Stimulated activated CD8-positive, alpha-beta memory T cell treated with anti-CD3 and anti-CD28 coated beads, Interleukin-15, amount 100 ng/mL, for 4 hours (primary cell): ENCODE results near the gene NDFIP1.
"Not testable (repeated sequence)": the region's sequence is repeated elsewhere in the genome, so short reads cannot be mapped to it uniquely, and the experiment has no call there.

Experiments used
- DNase-seq, 2 donors: peaks; one replicate each; pipeline ENCODE4 v3.0.0-alpha.2; 2020; ENCODE audit warnings: low read depth in 2 of 2

NDFIP1 gene

DNA sequence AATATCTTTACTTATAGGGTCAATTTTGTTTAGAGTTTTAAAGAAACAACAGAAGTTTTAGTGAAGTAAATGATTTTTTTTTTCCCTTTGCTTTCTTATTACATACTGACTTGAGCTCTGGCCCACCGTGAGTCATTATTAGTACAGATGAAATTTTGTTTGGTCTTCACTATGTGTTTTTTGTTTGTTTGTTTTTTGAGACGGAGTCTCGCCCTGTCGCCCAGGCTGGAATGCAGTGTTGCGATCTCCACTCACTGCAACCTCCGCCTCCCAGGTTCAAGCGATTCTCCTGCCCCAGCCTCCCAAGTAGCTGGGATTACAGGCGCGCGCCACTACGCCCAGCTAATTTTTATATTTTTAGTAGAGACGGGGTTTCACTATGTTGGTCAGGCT is 45.9 kb downstream of the NDFIP1 start:
- not testable (repeated sequence) for DNase-seq

DNA sequence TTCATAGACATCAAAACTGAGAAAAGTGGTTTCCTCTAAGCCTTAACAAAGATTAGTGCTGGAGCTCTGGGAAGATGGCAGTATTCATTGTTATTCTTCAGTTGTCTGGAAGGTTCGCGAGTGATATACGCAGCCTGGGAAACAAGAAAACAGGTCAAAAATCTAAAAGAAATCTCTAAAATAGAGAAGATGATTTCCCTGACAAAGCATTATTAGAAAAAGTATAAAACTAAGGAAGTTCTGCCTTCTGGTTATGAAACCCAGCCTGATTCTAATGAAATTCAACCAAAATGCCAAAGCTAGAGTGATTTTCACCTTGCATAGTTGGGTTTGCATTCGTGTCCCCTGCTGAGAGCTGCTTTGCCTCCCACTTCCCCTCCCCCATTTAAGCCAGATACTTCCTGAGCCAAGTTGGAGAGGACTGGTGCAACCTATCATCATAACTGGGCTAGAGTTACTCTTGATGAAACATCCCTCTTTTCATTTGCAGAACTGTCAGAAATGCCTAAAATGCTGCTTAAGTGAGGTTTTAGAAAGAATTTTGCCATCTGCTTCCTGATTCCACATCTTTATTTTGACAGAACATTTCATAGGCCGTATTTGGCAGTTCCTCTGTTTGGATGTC is 48.4 kb downstream of the NDFIP1 start:
- no peak for DNase-seq

DNA sequence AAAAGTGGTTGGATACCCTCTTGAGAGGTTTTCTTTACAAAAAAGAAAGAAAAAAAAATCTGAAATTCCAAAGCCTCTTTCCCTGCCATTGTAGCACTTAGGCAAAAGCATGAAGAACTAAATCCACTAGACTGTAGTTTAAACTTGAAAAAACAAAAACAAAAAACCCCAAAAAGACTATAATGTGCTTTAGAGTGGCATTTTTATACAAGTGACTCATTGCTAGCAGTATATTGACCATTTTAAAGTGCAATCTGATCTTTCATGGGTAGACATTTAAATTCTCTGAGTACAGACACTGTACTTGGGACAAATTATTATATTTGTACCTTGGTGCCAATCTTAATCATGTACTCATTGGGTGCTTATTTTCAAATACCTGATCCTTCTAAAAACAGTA is 50.8 kb downstream of the NDFIP1 start:
- DNase-seq, result no peak

DNA sequence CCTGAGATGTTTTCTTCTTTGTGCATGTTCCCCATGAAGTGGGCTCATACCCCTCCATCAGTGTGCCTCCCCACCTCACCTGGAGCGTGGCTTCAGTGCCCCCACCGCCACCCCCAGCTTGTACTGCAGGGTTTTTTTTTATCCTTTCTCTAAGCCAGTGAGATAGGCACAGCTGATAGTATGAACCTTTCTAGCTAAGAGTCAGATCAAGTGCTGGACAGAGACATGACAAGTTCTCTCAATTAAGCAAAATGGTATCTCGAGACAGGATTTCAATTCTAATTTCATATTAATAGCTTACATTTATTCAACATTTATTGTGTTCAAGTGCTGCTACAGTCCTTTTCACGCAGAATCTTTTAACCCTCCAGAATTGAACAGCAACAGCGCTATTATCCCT is 55.7 kb downstream of the NDFIP1 start:
- no peak for DNase-seq

DNA sequence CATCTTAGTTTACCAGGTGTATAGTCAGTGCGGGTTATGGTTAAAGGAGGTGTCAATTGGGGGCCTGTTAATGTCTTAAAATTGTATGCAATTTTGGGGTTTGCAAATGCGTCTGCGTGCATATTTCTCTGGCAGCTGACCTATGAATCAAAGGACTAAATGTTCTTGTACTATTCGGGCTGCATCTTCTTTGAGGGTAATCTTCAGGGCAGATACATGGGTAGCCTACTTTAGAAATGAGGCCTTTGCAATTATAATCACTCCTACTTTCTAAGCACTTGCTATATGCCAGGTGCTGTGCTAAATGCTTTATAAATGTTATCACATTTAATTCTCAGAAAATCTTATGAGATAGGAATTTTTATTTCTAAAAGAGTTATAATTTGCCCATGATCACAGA is 58.2 kb downstream of the NDFIP1 start:
- no peak for DNase-seq

DNA sequence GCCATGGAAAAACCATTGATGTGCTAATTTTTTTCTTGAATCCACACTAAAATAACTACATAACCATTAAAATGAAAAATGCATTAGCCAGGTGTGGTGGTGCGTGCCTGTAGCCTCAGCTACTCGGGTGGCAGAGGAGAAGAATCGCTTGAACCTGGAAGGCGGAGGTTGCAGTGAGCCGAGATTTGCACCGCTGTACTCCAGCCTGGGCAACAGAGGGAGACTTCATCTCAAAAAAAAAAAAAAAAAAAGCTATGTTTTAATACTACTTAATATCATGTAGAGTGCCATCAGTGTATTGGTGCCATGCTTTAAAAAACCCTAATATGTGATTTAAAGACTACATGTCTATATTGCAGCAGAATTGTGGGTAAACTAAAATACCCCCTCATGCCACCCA is 58.9 kb downstream of the NDFIP1 start:
- DNase-seq, result no peak

DNA sequence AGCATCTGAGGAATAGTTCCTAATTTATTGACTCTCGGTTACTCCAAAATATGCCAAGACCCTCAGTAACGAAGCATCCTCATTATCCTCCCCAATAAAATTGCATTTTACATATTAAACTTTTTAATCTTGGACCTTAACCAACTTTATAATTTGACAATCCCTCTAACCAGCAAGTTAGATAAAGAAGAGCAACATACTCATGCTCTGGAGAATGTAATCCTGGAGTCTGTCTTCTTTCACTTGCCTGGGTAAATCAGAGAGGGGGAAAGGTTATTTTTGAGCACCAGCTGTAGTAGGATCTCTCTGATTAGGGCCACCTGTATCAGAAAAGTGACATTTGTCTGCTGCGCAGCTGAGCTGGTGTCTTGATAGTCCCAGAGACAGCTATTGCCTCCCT is 59.8 kb downstream of the NDFIP1 start:
- DNase-seq, result no peak

DNA sequence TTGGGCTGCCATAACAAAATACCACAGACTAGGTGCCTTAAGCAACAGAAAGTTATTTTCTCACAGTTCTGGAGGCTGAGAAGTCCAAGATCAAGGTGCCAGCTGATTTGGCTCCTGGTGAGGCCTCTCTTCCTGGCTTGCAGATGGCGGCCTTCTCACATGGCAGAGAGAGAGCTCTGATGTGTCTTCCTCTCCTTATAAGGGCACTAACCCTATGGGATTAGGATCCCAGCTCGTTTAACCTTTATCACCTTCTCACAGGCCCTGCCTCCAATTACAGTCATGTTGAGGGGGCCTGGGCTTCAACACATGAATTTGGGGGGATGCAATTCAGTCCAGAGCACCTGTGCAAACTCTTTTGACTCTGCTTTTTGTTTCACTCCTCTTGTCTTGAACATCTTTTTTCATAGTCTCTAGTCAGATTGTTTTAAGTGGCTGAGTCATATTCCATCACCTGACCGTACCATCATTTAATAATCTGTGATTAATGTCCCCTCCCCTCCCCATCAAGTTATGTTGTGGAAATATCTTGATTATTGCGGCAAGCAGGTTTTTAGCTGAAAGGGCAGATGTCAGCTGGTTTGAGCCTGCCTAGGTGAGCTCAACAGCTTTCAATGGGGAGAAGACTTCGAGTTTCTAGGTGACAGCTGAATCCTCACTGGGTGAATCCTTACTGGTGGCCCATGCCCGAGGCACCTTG is 61.8 kb downstream of the NDFIP1 start:
- no peak for DNase-seq

DNA sequence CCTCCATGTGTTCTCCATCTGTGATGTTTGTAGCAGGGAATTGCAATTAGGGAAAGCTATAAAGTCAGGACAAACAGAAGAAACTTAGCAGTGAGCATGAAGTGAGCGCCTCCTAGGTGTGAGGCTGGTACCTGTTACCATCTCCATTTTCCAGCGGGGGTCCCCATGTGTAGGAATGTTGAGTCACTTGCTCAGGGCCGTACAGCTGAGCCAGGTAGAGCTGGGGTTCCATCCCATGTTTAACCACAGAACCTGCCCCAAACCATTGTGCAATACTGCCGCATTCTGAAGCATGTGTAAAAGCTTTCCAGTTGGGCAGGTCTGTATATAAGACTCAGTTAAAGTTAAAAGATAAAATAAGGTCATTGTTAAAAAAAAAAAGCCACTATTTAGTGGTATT is 62.7 kb downstream of the NDFIP1 start:
- DNase-seq, result no peak

DNA sequence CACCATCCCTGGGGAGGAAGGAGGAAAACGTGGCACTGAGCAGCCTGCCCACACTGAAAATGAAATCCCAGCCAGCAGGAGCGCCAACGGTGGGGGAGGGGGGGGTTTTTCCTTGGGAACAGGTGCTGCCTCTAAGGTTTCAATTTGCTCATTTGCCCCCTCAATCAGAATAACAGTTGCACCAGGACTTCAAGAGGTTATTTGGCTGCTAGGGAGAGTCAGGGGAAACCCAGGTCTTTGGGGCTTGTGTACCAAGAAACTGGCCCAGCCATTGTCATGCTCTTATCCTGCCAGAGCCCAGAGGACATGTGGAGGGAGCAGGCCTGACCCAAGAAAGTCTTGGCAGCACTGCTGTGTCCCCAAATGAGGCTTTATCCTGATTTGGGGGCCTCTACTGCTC is 66.5 kb downstream of the NDFIP1 start:
- no peak for DNase-seq

DNA sequence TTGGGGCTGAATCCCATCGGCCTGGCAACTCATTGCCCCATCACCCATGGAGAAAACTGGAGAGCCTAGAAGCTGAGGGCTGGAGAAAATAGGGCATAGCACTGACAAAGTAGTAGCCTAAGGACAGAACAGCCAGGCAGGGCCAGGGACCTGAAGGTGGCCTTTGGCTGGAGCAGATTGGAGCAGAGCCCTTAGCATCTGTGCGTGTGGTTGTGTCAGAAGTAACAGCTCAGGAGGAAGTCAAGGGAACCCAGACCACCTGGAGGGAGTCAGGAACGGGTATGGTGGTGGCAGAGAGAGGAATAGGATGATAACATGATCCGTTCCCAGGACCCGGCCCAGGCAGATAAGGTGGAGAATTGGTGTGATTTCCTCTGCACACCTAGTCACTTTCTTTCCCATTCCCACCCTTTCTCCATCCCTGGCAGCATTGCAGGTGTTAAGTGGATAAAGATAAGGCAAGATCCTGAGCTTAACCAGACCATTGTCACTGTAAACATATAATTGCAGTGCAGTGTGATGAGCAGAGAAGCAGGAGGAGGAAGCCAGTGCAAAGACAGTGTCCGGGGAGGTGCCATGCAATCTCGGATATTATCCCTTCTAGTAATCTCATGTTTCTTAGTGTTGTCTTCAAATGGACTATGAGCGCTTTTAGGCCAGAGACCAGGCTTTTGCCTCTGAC is 67.0 kb downstream of the NDFIP1 start:
- DNase-seq, result no peak

DNA sequence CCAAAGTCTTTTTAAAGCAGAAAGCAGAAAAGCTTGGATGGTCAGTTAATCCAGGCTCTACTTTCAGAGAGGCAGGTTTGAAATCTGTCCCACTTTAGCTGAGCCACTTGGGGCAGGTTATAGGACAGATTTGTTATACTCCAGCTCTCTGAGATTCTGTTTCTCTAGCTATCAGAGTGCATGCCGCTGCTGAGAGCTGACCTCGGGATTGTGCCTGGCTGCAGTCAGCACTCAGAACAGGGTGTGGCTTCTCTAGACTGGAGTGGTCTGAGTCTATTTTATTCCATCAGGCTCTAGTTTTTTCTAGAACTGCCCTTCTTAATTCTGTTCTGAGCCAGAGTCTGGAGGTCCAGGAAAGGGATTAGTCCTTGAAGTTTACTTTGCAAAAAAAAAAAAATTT is 67.7 kb downstream of the NDFIP1 start:
- DNase-seq, result no peak

DNA sequence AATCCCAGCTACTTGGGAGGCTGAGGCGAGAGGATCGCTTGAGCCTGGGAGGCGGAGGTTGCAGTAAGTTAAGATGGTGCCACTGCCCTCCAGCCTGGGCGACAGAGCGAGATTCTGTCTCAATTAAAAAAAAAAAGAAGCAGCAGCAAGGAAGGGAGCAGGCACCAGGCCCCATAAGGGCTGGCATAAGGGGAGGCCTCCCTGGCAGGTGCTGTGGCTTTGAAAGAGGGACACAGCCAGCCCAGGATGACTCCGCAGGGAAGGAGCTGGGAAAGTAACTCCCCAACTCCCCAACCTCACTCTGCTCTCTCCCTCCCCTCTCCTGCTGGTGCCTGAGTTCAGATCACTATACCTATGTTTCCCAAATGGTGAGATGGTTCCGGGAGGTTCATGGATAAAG is 70.1 kb downstream of the NDFIP1 start:
- DNase-seq, result no peak

DNA sequence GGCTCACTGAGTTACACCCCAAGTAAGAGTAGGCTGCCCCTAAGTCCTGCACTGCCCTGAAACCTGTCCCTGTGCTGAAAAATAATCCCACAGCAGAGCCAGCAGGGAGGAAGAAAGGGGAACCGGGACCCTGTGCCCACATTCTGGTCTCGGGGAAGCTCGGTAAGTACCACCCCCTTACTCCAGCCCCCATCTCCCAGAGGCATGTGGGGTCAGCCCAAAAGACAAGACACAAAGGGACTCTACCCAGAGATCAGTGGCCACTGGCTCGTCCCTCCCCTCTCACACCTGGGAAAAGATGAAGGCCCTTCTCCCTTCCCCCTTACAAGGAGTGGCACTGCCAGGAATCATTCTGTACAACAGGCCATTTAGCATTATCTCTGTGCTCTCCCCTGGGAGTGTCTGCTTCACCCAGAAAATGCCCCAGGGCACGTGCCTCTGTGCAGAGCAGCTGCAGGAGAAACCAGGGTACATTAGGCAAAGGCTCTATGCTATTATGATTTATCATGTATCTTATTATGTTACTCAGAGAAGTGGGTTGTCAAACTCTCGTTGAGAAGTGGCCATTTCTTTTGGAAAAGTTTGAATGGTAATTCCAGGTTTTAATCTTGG is 71.3 kb downstream of the NDFIP1 start:
- DNase-seq, result no peak

DNA sequence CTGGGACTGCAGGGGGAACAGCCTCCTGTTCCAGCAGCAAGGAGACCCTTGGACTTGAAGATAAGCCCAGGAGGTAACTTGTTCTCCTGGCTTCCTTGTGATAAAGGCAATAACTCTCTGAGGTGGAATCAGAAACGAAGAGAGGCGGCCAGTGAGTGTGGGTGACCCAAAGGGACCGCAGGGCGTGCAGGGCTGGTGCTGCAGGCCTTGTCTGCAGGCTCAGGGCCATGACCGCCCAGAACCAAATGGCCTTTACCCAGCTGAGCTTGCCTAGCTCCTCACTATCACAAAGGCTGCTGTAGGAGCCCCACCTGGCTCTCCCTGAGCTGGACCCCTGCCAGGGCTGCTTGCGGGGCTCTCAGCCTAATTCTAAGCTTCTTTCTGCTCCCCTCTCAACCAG is 72.5 kb downstream of the NDFIP1 start:
- DNase-seq, result no peak

DNA sequence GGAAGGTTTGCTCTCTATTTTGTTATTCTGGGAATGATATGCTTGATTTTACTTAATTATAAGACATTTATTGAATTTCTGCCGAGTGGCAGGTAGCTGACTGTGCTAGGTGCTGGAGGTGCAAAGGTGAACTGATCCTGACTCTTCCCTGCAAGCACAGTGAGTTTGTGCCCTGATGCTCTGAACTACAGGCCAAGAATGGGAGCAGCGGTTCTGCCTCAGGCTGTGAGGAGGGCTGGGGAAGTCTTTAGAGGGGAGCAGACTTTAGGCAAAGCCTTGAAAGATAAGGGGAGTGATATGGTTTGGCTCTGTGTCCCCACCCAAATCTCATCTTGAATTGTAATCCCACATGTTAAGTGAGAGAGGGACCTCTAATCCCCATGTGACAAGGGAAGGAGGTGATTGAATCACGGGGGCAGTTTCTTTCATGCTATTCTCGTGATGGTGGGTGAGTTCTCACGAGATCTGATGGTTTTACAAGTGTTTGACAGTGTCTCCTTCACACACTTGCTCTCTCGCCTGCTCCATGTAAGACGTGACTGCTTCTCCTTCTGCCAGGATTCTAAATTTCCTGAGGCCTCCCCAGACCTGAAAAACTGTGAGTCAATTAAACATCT is 73.1 kb downstream of the NDFIP1 start:
- DNase-seq, result no peak

DNA sequence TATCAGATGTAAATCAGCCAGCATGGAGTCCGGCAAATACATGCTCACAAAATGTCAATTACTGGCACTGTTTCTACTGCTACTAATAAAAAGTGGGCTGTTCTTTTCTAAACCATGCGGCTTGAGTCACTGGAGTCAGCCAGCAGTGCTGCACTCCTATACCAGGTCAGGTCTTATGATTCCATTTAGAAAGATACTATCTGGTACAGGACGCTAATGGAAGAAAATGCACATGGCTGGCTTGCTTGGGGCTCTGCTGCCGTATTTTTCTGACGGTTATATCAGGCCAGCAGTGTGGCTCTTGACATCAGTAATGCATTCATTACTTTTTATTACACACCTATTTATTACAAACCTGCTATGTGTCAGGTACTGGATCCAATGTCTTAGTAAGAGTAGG is 74.3 kb downstream of the NDFIP1 start:
- no peak for DNase-seq

DNA sequence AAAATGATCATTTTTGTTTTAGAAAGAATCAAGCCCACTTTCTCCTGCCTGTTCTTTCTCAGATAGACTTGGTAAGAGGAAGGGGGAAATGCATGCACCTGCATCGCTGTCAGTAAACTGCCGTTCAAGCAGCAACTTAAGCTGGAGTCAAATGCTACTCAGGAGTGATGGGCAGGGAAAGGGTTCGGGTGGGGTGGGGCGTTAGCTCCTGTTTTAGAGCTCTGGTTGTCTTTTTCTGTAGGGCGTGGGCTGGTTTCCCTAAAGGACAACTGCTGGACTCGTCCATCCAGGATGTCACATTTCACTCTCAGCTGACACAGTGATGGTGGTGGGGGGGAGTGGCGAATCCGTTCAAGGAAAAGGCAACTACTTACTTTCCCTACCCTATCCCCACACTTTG is 75.0 kb downstream of the NDFIP1 start:
- DNase-seq, result no peak

DNA sequence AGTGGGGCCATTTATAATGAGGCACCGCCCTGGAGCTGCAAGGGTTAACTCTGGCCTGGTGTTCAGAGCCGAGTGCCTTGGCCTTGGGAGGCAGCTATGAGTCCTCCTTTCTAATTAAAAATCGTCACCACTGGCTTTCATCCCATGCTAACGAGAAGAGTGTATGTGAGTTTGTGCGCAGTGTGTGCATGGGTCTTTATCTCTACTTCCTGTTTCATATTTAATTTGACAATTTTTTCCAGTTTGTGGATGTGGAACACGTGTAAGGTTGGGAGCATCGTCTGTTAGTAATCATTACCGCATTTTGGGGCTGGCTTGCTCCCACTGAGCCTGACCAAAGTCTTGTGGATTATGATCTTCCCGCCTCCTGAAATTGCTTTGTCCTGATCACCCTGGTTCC is 76.4 kb downstream of the NDFIP1 start:
- DNase-seq, result no peak

DNA sequence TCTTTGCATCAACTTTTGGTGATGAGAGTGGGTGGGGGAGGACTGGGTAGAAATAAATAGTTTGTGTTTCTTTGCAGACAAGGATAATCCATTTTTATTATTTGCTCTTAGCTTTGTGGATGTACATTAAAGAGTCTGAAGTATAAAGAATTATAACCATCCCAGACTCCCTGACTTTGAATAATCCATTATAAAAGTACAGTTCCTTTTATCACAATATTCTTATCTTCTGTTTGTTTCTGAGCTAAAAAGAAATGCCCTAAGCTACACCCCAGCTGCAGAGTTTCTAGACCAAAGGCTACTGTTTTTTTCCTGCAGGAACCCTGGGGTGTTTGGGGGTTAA is 77.9 kb downstream of the NDFIP1 start:
- no peak for DNase-seq

DNA sequence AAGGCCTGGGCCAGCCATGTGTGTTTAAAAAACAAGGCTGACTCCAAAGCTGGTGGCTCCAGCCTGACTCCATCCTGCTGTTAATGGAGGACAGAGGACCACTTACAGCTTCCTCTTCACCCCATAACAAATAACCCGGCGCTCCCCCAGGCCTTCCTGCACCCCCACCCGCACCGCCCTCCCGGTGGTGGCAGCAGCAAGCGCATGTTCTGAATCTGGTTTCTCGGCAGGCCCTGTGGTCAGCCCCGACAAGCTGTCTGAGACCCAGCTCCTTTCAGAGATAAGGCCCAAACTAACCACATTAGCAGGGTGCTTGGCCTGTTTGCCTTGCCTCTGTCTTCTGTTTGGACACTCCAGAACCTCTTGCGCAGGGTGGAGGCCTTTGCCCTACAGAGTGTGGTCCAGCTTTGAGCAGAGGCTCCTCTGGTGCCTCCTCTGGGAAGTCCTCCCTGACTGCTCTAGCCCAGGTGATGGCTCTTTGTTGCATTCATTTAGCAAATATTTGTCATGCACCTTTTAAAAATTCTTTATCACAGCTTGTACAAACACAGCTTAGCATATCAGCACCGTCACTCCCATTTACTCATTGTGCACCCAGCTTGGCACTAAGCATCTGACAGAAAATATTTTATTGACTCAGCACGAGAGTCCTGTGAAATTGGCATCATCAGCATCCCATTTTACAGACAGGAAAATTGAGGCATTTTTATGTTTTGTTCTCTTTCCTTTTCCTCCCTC is 78.4 kb downstream of the NDFIP1 start:
- DNase-seq, result no peak

DNA sequence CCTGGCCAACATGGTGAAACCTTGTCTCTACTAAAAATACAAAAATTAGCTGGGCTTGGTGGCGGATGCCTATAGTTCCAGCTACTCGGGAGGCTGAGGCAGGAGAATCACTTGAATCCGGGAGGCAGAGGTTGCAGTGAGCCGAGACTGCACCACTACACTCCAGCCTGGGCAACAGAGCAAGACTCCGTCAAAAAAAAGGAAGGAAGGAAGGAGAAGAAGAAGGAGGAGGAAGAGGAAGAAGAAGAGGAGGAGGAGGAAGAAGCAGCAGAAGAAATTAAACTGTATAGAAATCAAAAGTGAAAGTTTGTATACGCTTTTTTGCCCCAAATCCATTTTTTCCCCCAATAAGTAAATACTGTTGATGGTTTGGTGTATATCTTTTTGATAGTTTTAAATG is 80.1 kb downstream of the NDFIP1 start:
- not testable (repeated sequence) for DNase-seq
